Fibroblast of the aortic adventitia (primary cell): ENCODE results near the gene RPS2. TPM values are rescaled to one million over a fixed set of nuclear protein-coding genes. Genes with fewer than 3 reads are reported as not detected.
"Not testable (repeated sequence)": the region's sequence is repeated elsewhere in the genome, so short reads cannot be mapped to it uniquely, and the experiment has no call there.

Source experiments
- DNase-seq: peaks from one replicate; pipeline ENCODE4 v3.0.0-alpha.2; 2010; ENCODE audit warnings: low read depth
- H3K4me3 ChIP-seq: 2 replicates; pipeline ENCODE4 v1.5.1; 2011; ENCODE audit warnings: low read depth, mild to moderate bottlenecking, control low read depth, low read length, moderate library complexity
- total RNA-seq: library from RNA; depleted of rRNA; stranded (reverse); fragments of >200 nt; gene quantifications from 2 replicates; pipeline ENCODE4 v1.2.3, GENCODE V29; 2012; ENCODE audit warnings: low replicate concordance
- TF ChIP-seq, protein P1 (sequence below): IDR thresholded peaks from 2 replicates; pipeline ENCODE4 v1.5.1; 2011; ENCODE audit warnings: mild to moderate bottlenecking, low read length, control low read depth, inconsistent platforms; ENCODE audit not compliant: insufficient read depth

The RPS2 gene
- total RNA-seq: 1,645 and 1,942 TPM in 2 replicates

DNA sequence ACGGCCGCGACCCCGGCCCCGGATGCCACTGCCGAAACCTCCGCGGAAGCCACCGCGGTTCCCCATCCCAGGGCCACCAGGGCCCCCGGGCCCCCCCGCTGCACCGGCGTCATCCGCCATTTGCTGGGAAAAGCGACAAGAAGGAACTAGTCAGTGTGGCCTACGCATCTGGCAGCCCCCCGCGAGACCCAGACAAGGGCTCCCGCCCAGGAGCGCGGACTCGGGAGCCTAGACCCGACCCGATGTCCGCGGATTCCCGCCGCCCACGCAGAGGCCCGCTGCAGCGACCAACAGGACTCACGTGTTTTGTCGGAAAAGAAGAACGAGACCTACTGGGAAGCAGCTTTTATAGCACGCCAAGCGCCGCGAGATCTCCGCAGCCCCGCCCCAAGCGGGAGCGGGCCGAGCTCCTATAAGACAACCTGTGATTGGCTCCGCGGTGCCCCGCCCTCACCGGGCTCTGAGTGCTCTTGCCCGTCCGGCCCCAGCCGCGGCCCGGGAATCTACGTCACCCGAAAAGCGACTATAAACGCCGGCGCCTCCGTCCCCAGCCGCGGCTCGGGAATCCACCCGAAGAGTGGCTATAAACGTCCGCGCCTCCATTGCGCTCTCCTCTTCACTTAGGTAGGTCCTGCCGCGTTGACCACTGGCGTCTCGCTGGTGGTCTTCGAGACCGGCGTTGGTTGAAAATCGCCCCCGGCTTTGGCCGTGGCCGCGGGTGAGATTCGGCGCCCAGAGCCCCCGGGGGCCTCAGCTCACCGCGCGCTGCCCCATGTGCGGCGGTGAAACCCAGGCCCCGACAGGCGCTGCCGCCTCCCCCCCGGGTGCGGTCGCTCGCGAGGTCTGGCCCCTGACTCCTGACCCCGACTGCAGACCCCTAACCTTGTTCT lies at the start of gene RPS2:
Gene RPS2 (minus strand): TSS at position 321 of the 890 bp plus-strand sequence. CDS start 201 bp downstream, at position 120.
- peak; percentile 99 for DNase-seq
- TF ChIP-seq, protein P1, sequence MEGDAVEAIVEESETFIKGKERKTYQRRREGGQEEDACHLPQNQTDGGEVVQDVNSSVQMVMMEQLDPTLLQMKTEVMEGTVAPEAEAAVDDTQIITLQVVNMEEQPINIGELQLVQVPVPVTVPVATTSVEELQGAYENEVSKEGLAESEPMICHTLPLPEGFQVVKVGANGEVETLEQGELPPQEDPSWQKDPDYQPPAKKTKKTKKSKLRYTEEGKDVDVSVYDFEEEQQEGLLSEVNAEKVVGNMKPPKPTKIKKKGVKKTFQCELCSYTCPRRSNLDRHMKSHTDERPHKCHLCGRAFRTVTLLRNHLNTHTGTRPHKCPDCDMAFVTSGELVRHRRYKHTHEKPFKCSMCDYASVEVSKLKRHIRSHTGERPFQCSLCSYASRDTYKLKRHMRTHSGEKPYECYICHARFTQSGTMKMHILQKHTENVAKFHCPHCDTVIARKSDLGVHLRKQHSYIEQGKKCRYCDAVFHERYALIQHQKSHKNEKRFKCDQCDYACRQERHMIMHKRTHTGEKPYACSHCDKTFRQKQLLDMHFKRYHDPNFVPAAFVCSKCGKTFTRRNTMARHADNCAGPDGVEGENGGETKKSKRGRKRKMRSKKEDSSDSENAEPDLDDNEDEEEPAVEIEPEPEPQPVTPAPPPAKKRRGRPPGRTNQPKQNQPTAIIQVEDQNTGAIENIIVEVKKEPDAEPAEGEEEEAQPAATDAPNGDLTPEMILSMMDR: no peak
- peak within 1 kb of the TSS; percentile 92 for H3K4me3 ChIP-seq

DNA sequence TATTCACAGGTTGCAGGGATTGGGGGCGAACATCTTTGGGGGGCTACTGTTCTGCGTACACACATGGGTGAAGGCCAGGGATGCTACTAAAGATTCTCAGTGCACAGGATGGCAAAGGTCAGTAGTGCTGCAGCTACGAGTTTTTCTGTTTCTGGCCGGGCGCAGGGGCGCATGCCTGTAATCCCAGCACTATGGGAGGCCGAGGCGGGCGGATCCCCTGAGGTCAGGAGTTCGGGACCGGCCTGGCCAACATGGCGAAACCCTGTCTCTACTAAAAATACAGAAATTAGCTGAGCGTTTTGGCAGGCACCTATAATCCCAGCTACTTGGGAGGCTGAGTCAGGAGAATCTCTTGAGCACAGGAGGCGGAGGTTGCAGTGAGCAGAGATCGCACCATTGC lies 48.9 kb upstream of the RPS2 start:
- H3K4me3 ChIP-seq: no peak overlapping the region
- TF ChIP-seq, protein P1: no peak

DNA sequence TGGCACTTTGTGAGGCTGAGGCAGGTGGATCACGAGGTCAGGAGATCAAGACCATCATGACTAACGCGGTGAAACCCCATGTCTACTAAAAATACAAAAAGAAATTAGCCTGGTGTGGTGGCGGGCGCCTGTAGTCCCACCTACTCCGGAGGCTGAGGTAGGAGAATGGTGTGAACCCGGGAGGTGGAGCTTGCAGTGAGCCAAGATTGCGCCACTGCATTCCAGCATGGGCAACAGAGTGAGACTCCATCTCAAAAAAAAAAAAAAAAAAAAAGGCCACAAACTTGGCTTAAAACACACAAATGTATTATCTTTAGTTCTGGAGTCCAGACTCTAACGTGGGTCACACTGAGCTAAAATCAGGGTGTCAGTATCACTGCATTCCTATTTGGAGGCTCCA lies 47.1 kb upstream of the RPS2 start:
- not testable (repeated sequence) for DNase-seq, H3K4me3 ChIP-seq

More for the DNA sequence above, 48.9 kb upstream of the RPS2 start:
- DNase-seq: no peak

DNA sequence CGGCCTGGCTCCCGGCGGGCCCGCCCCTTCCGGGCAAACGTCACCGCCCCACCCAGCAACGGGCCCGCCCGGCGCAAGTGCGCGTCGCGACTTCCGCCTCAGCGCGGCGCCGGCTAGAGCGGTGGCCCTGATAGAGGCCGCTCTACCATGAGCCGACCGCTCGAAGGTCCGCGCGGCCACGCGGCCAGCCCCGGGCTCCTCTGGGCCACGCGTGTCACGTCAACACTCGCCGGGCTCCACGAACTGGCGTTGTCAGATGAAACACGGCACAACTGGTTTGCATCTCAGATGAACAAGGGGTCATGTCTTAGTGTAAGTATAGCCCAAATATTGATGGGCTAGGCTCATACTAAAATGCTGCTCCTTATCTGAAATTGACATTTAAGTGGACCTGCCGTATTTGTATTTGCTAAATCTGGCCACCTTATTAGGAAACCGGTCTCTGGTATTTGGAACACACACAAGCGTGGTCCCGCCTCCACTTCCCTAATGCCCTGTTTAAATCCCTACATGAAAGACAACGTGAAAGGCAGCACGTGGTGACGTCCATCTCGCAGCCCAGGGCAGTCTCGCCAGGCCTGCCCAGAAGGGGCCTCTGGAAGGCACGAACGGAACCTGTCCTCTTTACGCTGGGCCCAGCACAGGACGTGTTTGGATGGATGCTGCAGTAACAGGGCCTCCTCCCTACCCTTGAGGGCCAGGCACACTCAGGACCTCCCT lies 45.3 kb upstream of the RPS2 start, which contains the start of gene ZNF598:
Gene ZNF598 (minus strand): TSS at position 31 of the 720 bp plus-strand sequence.
- peak; percentile 78 for DNase-seq
- TF ChIP-seq, protein P1: no peak
- H3K4me3 ChIP-seq: peak within 1 kb of the TSS; percentile 96

DNA sequence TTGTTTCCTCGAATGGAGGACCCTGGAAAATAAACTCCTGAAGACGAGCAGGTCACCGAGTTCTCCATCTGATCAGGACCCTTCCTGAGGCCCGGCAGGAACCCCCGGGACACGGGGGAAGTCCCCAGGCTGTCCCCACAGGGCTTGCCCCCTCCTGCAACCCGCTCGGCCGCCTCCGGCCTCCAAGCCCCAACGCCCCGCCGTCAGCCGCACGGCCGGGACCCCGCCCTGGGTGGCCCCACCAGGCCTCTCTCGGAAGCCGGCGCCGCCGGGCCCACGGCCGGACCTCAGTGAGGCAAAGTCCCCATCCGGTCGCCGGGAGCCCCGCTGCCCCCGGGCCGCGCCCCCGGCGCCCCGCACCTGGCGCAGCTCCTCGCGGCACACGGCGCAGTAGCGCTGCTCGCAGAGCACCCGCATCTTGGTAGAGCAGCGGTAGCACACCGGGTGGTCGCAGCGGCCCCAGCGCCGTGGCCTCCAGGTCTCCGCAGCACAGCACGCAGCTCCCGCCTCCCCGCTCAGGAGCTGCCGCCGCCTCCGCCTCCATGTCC lies 44.6 kb upstream of the RPS2 start:
- H3K4me3 ChIP-seq: peak overlapping the region; percentile 81
- TF ChIP-seq, protein P1: no peak
- DNase-seq: no peak

DNA sequence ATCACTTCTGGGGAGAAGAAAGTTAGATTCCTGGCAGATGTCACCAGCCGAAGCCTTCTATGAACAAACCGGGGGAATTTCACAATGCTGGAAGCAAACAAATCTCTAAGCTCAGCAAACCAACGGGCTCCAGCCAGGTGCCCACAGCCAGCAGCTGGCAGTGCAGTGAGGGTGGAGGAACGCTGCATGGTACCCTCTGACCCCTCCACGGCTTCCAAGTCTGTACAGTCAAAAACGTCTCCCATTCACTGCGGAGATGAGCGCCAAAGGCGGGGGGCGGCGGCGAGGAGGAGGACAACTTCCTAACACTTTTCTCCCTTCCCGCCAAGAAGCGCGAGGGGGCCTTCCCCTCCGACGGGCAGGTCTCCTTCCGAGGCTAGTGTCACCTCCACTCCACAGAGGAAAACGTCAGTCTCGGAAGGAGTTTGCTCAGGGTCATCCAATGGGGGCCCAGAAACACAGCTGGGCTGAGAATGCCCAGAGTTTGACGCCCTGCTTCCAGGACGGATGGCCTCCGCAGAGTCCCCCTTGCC lies 44.1 kb upstream of the RPS2 start:
- TF ChIP-seq, protein P1: no peak
- H3K4me3 ChIP-seq: peak overlapping the region; percentile 81
- DNase-seq: peak; percentile 61
